WERI-Rb-1 (cell line): Measurements from ENCODE around the gene BRD3OS.

Source experiments
- DNase-seq: peaks from one replicate; pipeline ENCODE4 v3.0.0-alpha.2; 2020
- H3K27ac ChIP-seq: fragments of 250-450 bp; sonication (Bioruptor Pico); 2 replicates; pipeline ENCODE4 v1.5.1; 2020; ENCODE audit warnings: mild to moderate bottlenecking, moderate library complexity
- H3K27me3 ChIP-seq: fragments of 250-450 bp; sonication (Bioruptor Pico); 2 replicates; pipeline ENCODE4 v1.5.1; 2021; ENCODE audit warnings: mild to moderate bottlenecking, low read depth, moderate library complexity; ENCODE audit not compliant: insufficient read depth, severe bottlenecking
- H3K36me3 ChIP-seq: fragments of 250-450 bp; sonication (Bioruptor Pico); 2 replicates; pipeline ENCODE4 v1.5.1; 2020; ENCODE audit warnings: mild to moderate bottlenecking, moderate library complexity
- H3K4me3 ChIP-seq: 2 replicates; pipeline ENCODE4 v1.5.1; 2011; ENCODE audit warnings: low read depth, mild to moderate bottlenecking, control low read depth, low read length
- H3K9me3 ChIP-seq: fragments of 250-450 bp; sonication (Bioruptor Pico); 2 replicates; pipeline ENCODE4 v1.5.1; 2021; ENCODE audit warnings: mild to moderate bottlenecking, moderate library complexity; ENCODE audit not compliant: severe bottlenecking
- TF ChIP-seq, protein P1 (sequence below): IDR thresholded peaks from 2 replicates; pipeline ENCODE4 v1.5.1; 2011; ENCODE audit warnings: low read depth, mild to moderate bottlenecking, control low read depth, inconsistent platforms, low read length

Gene BRD3OS

GRCh38 chr9:134007571-134007970, 17.7 kb upstream of the BRD3OS start:
- no peaks in the 10 kb centered on the region for H3K36me3 ChIP-seq
- TF ChIP-seq, protein P1, sequence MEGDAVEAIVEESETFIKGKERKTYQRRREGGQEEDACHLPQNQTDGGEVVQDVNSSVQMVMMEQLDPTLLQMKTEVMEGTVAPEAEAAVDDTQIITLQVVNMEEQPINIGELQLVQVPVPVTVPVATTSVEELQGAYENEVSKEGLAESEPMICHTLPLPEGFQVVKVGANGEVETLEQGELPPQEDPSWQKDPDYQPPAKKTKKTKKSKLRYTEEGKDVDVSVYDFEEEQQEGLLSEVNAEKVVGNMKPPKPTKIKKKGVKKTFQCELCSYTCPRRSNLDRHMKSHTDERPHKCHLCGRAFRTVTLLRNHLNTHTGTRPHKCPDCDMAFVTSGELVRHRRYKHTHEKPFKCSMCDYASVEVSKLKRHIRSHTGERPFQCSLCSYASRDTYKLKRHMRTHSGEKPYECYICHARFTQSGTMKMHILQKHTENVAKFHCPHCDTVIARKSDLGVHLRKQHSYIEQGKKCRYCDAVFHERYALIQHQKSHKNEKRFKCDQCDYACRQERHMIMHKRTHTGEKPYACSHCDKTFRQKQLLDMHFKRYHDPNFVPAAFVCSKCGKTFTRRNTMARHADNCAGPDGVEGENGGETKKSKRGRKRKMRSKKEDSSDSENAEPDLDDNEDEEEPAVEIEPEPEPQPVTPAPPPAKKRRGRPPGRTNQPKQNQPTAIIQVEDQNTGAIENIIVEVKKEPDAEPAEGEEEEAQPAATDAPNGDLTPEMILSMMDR = no peak

DNA sequence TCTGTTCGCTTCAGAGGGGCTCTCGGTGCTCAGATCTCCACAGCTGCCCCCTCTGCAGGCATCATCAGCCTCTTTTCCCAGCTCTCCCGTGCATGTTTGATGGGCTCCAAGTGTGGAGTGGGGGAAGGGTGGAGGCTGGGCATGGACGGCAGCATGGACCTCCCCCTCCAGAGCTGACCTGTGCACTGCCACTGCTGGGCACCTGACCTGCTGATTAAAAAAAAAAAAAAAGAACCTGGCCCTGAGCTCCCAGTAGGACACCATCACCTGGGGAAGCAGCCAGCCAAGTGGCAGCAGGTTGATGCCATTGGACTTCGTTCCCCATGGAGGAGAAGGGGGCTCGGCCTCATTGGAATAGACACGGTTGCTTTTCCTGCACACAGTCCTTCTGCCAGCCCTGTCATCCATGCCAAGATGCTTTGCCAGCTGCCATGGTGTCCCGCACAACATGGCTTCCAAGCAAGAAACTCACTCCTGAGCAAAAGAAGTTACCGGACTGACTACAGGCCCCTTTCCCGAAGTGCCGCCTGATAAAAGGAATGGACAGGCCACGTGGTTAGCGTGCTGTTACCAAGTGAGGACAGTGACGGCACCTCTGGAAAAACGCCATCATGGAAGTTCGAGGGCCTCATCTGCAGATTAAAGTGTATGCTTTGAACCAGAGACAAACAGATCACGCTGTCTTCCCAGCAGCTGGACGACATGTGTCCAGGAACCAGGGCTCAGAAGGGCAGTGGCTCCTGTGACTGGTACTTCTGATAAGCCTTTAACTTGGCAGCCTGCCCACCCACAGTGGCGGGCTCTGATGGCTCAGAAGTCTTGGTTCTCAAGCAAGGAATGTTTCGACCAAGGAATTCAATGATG, 14.7 kb upstream of the BRD3OS start:
- Histone ChIP-seq H3K36me3 (no peaks in the 10 kb centered on the region), H3K4me3 (no peak overlapping the region), H3K27me3 (no peaks in the 10 kb centered on the region), H3K9me3 (peaks cover 11% of the 10 kb centered on the region), H3K27ac (no peak overlapping the region)
- DNase-seq = no peak
- TF ChIP-seq, protein P1 = no peak

More at GRCh38 chr9:134007571-134007970, 17.7 kb upstream of the BRD3OS start:
- Histone ChIP-seq H3K27ac (no peak overlapping the region), H3K27me3 (no peaks in the 10 kb centered on the region), H3K9me3 (peaks cover 8% of the 10 kb centered on the region), H3K4me3 (no peak overlapping the region)
- DNase-seq = no peak

- Histone ChIP-seq H3K27me3 (no peaks in the 10 kb centered on the region), H3K27ac (no peak overlapping the region), H3K36me3 (no peaks in the 10 kb centered on the region), H3K4me3 (no peak overlapping the region), H3K9me3 (peaks cover 11% of the 10 kb centered on the region)
- TF ChIP-seq, protein P1 = no peak
- no peak for DNase-seq
Observed at GRCh38 chr9:134011401-134011800, 13.9 kb upstream of the BRD3OS start.

GRCh38 chr9:134014946-134015345, 10.3 kb upstream of the BRD3OS start:
- Histone ChIP-seq H3K4me3 (no peak overlapping the region), H3K27ac (no peak overlapping the region), H3K9me3 (peaks cover 11% of the 10 kb centered on the region), H3K27me3 (no peaks in the 10 kb centered on the region), H3K36me3 (no peaks in the 10 kb centered on the region)
- TF ChIP-seq, protein P1 = no peak
- DNase-seq = no peak

GRCh38 chr9:134024214-134024792, 978 bp upstream of the BRD3OS start:
- H3K36me3 ChIP-seq = peaks cover 27% of the 10 kb centered on the region
- H3K27me3 ChIP-seq = no peaks in the 10 kb centered on the region
- DNase-seq = no peak
- H3K4me3 ChIP-seq = no peak overlapping the region
- H3K27ac ChIP-seq = no peak overlapping the region
- TF ChIP-seq, protein P1 = no peak
- no peaks in the 10 kb centered on the region for H3K9me3 ChIP-seq
